ENCODE data around the gene BATF3. TPM values are rescaled to one million over a fixed set of nuclear protein-coding genes. Genes with fewer than 3 reads are reported as not detected.

Gene BATF3
- total and polyA plus RNA-seq, 8 donors, result 0.20 to 3.1 (median 0.95) TPM; not detected in 1

DNA sequence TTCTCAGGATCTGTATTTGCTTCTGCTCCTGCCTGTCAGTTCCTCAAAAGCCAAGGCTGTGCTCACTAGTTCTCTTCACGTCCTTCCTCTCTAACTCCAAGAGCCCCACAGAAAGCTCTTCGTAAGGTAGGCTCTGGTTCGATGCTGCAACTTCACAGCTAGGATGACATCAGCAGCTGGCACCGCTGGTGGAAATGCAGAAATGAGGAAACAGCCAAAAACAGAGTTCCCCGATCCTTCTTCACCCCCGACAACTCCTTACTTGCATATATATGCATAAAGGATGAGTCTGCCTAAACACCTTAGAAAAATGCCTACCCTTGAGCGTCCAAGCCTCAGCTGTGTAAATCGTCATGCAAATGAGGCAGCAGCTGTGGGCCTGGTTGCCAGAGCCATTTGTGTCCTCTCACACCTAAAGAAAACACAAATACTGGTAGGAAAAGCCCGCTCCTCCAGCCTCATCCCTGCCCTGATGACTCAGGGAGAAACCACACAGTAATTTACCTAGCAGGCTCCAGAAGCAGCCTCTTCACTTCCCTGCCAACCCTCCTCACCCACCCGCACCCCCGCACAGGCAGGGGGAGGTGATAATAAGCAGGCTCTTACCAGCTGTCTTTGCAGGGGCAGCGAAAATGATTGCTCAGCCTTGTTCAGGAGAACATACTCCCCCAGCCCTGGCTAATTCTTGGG, 28.2 kb downstream of the BATF3 start:
- intact Hi-C loops (cut with DNase I), result no loop called here
- TF ChIP-seq, protein P1, sequence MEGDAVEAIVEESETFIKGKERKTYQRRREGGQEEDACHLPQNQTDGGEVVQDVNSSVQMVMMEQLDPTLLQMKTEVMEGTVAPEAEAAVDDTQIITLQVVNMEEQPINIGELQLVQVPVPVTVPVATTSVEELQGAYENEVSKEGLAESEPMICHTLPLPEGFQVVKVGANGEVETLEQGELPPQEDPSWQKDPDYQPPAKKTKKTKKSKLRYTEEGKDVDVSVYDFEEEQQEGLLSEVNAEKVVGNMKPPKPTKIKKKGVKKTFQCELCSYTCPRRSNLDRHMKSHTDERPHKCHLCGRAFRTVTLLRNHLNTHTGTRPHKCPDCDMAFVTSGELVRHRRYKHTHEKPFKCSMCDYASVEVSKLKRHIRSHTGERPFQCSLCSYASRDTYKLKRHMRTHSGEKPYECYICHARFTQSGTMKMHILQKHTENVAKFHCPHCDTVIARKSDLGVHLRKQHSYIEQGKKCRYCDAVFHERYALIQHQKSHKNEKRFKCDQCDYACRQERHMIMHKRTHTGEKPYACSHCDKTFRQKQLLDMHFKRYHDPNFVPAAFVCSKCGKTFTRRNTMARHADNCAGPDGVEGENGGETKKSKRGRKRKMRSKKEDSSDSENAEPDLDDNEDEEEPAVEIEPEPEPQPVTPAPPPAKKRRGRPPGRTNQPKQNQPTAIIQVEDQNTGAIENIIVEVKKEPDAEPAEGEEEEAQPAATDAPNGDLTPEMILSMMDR (IDR thresholded peaks at IDR 0.05), result no peak
- Histone ChIP-seq H3K27me3 (no peaks in the 10 kb centered on the region), H3K4me3 (no peak overlapping the region), H3K4me1 (no peaks in the 10 kb centered on the region), H3K36me3 (no peaks in the 10 kb centered on the region), H3K27ac (no peak overlapping the region), H3K9me3 (no peaks in the 10 kb centered on the region)
- 45 to 51% methylated on average over 12 of the region's 12 CpGs for WGBS, 2 donors
- no peak for FAIRE-seq
- ATAC-seq, result peak in 2 of 4 donors; percentile 31 to 72
- peak in 1 of 6 donors; percentile 33 for DNase-seq

DNA sequence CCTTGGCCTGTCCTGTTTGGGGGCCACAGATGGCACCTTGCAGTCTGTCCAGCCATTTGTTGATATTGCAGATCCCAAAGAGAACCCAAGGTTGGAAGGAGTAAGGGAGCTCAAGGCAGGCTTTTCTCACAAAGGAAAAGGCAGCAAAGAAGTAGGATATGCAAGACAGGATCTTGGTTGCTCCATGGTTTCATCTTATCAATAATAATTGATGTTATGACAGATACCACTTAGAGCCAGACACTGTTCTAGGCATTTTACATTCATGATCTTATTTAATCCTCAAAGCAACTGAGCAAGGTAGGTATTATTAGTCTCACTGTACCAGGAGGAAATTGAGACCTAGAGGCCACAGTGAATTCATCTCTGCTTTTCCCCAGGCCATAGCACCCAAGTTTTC, 28.8 kb downstream of the BATF3 start:
- peaks cover 0 to under 1% (median 0%) of the 10 kb centered on the region in 3 donors for H3K4me1 ChIP-seq
- intact Hi-C loops (cut with DNase I), result no loop called here
- DNase-seq (no peak), FAIRE-seq (no peak), ATAC-seq (no peak)
- no peaks in the 10 kb centered on the region for H3K36me3 ChIP-seq
- H3K27ac ChIP-seq, result no peak overlapping the region
- TF ChIP-seq, protein P1 (IDR thresholded peaks at IDR 0.05), result no peak
- H3K4me3 ChIP-seq, result no peak overlapping the region
- no peaks in the 10 kb centered on the region for H3K9me3 ChIP-seq
- no peaks in the 10 kb centered on the region for H3K27me3 ChIP-seq

DNA sequence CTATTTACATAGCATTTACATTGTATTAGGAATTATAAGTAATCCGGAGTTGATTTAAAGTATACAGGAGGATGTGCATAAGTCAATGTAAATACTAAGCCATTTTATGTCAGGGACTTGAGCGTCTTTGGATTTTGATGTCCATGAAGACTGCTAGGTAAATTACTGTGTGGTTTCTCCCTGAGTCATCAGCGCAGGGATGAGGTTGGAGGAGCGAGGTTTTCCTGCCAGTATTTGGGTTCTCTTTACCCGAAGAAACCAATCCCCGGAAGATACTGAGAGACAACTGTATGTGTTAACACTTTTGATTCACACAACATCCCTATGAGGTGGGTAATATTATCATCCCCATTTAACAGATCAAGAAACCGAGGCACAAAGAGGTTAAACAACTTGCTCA, 29.3 kb downstream of the BATF3 start:
- TF ChIP-seq, protein P1 (IDR thresholded peaks at IDR 0.05), result no peak
- Histone ChIP-seq H3K4me3 (no peak overlapping the region), H3K36me3 (no peaks in the 10 kb centered on the region), H3K4me1 (peaks cover 0 to 4% (median 0%) of the 10 kb centered on the region in 3 donors), H3K27me3 (no peaks in the 10 kb centered on the region), H3K27ac (no peak overlapping the region), H3K9me3 (no peaks in the 10 kb centered on the region)
- ATAC-seq (no peak), FAIRE-seq (no peak), DNase-seq (no peak)
- 81 to 88% methylated on average over 7 of the region's 7 CpGs for WGBS, 2 donors
- intact Hi-C loops (cut with DNase I), result no loop called here

DNA sequence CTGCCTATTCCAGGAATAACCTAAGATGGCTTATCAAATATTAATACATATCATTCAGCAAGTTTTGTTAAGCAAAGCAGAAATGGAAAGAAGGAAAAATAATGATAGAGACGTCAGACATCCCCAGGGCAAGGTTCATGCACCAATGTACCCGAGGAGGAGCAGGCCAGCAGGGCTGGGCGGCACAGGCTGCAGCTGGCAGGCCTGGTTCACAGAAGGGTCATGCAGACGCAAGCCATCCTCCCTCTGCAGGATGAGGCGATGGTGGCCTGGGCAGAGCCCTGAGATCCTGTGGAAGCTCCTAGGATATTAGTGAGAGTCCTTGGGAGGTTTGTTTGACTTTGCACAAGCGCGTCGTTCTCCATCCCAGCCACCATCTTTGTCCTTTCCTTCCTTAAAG, 30.0 kb downstream of the BATF3 start:
- Histone ChIP-seq H3K27ac (no peak overlapping the region), H3K9me3 (no peaks in the 10 kb centered on the region), H3K4me1 (peaks cover 0 to 4% (median 0%) of the 10 kb centered on the region in 3 donors), H3K27me3 (no peaks in the 10 kb centered on the region), H3K4me3 (no peak overlapping the region), H3K36me3 (no peaks in the 10 kb centered on the region)
- intact Hi-C loops (cut with DNase I), result loop anchor here in 1 of 3 donors (5.0 kb wide), 1 partner anchor 118 kb away; no protein-coding TSS in a partner anchor
- DNase-seq (no peak), FAIRE-seq (no peak), ATAC-seq (no peak)
- TF ChIP-seq, protein P1 (IDR thresholded peaks at IDR 0.05), result no peak
- 74 to 85% methylated on average over 8 of the region's 8 CpGs for WGBS, 2 donors

DNA sequence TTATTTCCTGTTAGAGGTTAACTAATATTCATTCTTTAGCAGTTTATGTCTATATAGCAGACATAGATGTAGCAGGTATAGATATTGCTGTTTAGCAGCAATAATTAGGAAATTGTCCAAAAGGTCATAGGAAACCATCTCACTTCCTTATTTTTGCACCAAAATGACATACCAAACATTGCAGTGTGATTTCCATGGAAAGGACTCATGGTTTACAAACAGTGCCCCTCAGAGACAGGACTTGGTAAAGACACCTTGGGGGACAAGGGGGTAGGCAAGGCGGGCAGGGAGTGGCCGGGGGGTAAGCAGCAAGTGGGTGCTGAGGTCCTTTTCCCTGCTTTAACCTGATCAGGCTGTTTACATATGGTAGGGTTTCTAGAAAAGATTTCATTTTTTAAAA, 30.5 kb downstream of the BATF3 start:
- no peaks in the 10 kb centered on the region for H3K36me3 ChIP-seq
- H3K4me3 ChIP-seq, result no peak overlapping the region
- peaks cover 0 to 4% (median 0%) of the 10 kb centered on the region in 3 donors for H3K4me1 ChIP-seq
- ATAC-seq (no peak), DNase-seq (no peak), FAIRE-seq (no peak)
- H3K9me3 ChIP-seq, result no peaks in the 10 kb centered on the region
- intact Hi-C loops (cut with DNase I), result loop anchor here in 1 of 3 donors (5.0 kb wide), 1 partner anchor 118 kb away; no protein-coding TSS in a partner anchor
- TF ChIP-seq, protein P1 (IDR thresholded peaks at IDR 0.05), result no peak
- 74 to 79% methylated on average over 2 of the region's 2 CpGs for WGBS, 2 donors
- no peak overlapping the region for H3K27ac ChIP-seq
- no peaks in the 10 kb centered on the region for H3K27me3 ChIP-seq

All from pancreas (tissue), 10 donors.